RPMI7951 (cell line): ENCODE measurements around the gene IDH3A. TPM values are rescaled to one million over a fixed set of nuclear protein-coding genes. Genes with fewer than 3 reads are reported as not detected.
"Not testable (repeated sequence)": the region's sequence is repeated elsewhere in the genome, so short reads cannot be mapped to it uniquely, and the experiment has no call there.

Experiments used
- DNase-seq: peaks from one replicate; pipeline ENCODE4 v3.0.0-alpha.2; 2012; ENCODE audit warnings: low read depth
- total RNA-seq: library from RNA; depleted of rRNA; stranded (reverse); fragments of >200 nt; shearing (Covaris generic); gene quantifications from 2 replicates; pipeline ENCODE4 v1.2.3, GENCODE V29; 2014

Gene IDH3A
- total RNA-seq, 1 experiment from 2014 or later, result 54.9 TPM

DNA sequence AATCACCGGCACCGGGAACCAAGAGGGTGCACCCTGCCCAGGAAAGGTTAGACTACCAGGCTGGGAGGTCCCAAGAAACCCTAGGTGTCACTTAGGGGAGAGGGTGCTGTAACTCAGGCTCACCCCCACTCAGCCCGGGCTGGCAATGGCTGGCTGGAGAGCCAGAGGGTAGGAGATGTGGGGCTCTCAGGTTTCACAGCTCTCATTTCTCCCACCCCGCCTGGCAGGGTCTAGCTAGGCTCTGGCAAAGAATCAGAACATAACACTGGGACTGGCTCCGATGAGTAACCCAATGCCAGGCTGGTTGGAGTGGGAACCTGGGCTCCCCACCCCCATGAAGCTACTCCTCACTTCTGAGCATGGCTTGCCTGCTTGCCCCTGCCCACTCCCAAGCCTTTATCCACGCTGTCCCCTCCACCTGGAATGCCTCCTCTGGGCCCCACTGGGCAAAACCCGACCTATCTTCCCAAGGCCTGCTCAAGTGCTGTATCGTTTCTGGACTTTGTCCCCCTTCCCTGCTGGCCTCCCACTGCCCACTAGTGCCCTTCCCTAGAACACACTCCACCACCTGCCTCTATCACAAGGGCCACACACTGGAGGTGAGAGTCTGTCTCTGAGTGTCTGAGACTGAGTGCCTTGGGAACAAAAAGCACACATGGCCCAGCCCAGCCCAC is 19.9 kb upstream of the IDH3A start:
- DNase-seq, result no peak

DNA sequence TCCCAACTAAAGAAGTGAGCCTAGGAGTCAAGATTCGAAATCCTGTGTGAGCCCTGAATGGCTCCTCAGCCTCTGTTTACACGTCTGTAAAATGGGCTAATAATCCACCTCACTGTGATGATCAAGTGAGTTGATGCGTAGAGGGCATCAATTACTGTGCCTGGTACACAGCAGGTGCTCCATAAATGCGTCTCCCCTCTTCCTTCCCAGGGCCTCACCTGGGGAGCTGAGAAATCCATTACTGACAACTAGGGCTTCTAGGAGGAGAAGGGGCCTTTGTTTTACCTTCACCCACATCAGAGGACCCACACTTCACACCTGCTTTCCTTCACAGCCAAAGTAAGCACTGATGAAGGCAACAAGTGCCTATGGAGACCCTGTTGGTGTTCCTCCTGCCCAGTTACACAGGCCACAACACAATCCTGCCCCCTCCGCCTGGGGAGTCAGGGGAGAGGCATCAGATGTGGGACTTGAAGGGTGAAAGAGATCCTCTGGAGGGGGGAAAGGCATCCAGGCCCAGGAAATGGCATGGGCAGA is 19.3 kb upstream of the IDH3A start:
- no peak for DNase-seq

DNA sequence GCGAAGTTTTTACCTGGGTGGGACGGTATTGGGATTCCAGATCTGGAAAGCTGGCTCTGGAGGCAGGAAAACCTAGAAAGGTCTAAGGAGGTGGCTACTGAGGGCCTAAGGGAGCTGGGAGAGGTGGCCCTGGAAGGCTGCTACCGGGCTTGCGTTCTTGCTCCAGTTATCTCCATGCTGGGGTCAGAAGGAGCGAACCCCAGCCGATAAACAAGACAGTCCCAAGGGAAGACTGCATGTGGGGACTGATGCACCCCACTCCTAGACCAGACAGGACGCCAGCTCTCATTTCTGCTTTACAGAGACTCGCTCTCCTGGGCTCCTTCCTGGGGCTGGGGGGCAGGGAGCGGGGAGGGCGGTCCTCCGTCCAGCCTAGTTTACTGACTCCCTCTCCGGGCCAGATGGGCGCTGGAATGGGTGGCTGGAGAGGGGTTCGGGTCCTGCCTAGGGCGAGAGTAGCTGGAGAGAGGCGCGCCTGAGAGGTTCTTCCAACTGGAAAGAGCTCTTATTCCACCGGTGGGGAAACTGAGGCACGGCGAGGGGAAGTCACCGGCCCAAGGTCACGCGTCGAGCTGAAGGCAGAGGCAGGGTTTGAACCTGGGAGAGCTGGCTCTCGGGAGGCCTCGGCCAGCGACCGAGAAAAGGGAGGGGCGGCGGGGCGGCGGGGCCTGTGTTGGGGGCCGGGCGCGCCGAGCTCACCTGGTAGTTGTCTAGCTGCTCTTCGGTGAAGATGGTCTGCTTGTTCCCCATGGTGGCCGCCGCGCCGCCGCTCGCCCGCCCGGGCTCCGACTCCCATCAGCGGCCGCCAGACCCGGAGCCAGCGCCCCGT is 18.5 kb upstream of the IDH3A start:
- no peak for DNase-seq

DNA sequence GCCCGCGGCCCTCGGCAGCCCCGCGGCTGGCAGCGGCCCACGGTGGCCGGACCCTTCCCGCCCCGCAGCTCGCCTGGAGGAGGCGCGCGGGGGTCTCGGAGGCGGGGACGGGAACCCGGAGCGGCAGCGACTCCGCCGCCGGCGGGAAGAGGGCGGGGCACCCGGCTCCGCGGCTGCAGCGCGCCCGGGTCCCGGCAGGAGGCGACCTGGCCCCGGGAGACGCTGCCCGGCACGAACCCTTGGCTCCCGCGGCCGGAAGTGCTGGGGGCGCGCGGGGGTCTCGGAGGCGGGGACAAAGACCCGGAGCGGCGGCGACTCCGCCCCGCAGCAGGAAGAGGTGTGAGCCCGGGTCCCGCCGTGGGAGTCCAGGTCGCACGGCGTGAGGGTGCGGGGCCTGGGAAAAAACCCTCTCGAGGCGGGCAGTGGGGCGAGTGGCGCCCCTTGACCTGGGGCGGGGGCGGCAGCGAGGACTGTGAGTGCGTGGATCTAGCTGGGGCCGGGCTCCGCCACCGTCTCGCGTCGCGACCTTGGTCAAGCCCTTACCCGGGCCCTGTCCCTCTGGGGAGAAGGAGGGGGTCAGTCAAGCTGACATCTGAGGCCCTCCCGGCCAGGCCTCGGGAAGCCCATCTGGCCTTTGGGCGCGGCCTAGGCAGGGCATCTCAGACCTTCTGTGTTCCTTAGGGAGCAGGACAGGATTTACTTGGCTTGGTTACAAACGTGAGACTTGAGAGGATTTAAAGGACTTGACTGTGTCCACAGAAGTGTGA is 17.7 kb upstream of the IDH3A start, which contains the start of gene CIB2:
TSS of gene CIB2 (minus strand) at position 151 of the 767 bp plus-strand sequence. CDS start 230 bp downstream, outside the sequence.
- DNase-seq, result peak; percentile 63

DNA sequence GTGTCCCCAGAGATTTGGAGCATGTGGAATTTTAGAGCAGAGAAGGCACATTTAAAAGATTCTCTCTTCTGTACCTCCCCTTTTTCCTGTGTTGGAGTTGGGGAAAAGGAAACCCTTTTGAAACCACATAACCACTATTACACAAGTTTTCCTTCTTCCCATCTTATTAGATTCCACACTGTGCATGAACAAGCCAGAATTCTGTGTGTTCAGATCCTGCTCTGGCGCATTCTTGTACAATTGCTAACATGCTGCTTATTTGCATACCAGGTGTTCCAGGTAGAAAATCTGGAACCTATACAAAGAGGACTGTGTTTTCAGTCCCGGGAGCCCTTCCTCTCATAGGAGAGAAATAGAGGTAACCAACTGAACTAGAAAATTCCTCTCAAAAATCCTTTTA is 15.4 kb upstream of the IDH3A start:
- no peak for DNase-seq

DNA sequence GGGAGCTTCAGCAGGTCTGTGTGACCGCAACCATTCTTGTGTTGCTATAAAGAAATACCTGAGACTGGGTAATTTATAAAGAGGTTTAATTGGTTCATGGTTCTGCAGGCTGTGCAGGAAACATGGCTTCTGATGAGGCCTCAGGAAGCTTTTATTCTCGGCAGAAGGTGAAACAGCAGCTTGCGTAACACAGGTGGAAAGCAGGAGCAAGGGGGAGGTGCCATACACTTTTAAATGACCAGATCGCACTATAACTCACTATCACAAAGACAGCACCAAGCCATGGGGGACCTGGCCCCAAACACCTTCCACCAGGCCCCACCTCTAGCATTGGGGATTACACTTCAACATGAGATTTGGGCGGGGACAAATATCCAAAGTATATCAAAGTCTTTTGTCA is 9.6 kb upstream of the IDH3A start:
- DNase-seq, result no peak

DNA sequence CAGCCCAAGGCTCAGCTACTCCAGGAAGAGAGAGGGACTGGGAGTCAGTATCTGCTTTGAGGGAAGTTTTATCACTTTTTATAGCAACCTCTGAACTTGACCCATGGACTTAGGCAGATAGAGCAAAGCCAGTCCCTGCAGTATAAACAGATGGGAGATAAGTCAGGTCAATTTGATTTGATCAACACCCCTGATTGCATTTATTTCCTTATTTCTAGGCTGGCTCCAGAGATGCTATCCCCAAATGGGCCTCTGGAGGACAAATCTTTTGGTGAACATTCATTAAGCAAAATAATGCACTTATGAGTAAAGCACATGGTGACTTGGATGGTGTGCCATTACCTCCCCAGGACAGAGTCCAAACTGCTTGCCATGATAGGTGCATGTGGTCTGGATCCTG is 8.9 kb upstream of the IDH3A start:
- no peak for DNase-seq

DNA sequence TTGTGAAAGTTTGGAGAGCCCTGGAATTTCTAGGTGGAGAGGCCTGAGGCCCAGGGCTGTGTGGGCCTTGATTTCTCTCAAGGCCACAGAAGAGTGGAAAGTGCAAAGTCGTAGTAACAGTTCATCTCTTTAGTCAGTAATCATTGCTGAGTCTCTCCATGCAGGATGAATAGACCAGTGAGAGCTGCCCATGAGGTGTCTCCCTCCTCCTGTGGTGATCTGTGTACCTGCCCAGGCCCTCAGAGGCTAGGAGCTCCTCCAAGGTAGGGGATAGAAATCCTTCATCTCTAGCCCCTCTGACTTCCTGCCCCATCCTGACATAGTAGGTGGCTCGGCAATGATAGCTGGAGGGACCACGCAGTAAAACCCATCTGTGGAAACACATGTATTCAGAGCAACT is 6.8 kb upstream of the IDH3A start:
- no peak for DNase-seq

DNA sequence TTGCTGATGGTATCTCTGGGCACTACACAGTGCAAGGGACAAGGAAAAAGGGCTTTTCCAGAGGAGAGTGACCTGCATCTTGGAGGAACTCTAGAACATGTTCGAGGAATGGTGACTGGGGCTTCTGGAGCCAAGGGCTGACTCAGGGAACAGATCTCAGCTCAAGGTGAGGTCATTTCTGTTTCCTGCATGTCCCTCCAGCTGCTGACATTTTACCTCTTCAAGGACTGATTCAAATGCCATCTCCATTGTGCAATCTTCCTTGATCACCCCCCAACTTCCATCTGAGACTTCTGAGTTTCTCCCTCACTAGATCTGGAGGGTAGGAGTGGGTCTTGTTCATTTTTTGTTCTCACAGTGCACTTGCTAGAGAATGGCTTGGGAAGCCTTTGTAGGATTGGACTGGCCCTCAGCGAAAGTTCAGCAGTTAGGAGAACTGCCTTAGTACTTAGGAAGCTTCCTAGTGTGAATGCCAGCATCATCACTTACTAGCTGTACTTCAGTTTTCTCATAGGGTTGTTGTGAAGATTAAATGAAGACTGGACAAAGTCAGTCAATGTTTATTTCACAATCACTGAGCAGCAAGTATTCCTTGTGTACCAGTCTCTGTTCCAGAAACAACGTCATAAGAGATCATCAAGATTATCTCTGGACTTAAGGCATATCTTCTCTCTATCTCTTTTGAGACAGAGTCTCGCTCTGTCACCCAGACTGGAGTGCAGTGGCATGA is 2.6 kb upstream of the IDH3A start:
- no peak for DNase-seq

DNA sequence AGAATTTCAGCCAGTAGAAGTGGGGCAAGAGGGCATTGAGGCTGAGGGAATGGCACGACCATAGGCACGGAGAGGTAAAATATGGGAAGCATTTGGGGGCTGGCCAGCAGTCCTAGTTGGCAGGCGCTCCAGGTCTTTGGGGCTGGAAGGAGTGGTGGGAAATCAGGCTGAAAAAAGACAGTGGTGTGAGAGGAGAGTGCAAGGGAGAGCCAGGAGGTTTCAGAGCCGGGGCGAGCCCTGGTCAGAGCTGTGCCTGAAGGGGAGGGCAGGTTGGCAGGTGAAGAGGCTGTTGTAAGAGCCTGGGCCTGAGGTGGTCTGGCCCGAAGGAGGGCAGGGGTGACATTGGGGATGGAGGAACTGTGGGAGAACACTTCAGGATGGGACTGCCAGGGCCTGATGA is 1.6 kb upstream of the IDH3A start:
- DNase-seq, result no peak

DNA sequence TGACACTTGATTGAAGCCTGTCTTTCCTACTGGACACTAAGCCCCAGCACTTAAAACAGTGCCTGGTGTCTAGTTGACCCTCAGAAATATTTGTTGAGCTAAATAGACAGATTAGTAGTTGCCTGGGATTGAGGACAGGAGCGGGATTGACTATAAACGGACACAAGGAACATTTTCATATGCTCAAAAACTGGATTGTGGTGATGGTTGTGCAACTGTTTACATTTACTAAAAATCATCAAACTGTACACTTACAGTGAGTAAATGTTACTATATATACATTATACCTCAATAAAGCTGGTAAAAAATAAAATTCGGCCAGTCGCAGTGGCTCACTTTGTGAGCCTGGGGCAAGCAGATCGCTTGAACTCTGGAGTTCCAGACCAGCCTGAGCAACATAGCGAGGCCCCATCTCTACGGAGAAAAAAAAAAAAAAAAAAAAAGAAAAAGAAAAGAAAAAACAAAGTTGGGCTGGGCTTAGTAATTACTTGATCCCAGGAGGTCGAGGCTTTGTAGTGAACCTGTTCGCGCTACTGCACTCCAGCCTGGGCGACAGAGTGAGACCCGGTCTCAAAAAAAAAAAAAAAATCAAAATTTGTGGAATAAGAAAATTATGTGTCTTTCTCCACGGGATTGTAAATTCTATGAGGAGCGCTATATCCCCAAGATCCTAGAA is 632 bp upstream of the IDH3A start:
- DNase-seq, result no peak

DNA sequence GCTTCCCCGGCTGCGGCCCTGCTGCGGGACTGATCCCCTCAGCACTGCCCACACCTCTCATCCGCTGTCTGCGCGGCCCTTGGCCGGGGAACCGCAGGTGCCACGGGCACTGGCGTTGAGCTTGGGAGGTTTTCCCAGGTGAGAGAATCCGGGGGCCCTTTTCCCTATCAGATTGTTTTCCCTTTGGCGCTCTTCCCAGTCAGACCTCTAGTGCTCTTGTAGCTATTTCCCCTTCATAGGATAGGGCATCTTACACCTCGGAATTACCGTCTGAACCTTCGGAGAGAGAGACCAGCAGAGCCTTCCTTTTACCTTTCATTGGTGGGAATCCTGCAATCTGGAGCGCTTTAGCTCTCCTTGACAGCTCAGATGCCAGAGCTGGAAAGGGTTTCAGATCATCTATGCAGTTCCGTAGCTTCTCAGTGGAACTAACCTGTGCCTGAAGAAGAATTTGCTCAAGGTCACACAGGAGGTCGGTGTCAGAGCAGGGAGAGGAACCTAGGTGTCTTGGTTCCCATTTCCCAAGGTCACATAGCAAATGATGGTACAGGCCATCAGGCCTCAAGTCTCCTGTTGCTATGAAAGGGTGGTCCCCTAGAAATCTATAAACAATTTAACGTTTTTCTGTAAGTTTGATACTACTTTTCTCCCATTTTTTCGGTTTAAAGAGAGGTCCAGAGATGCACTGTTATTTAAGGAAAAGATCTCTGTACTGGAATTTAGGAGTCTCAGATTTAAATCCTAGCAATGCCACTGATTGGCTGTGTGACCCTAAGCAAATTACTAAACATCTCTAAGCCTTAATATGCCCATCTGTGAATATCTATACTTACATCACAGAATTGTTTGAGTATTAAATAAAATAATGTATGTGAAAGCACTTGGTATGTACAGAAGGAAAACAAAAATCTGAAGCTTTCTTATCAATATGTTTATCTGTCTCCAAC is 916 bp downstream of the IDH3A start:
- no peak for DNase-seq

DNA sequence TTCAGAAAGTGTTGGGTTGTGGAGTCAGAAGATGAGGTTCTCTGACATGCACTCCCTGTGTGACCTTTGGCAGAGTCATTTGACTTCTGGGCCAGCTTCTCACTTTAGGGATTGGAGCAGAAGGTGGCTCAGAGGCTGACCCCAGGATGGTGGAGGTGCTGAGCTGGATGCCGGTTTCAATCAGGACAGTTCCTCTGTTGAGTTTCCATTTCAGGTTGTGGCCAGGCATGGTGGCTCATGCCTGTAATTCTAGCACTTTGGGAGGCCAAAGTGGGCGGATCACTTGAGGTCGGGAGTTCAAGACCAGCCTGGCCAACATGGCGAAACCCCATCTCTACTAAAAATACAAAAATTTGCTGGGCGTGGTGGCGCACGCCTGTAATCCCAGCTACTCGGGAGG is 1.9 kb downstream of the IDH3A start:
- not testable (repeated sequence) for DNase-seq

DNA sequence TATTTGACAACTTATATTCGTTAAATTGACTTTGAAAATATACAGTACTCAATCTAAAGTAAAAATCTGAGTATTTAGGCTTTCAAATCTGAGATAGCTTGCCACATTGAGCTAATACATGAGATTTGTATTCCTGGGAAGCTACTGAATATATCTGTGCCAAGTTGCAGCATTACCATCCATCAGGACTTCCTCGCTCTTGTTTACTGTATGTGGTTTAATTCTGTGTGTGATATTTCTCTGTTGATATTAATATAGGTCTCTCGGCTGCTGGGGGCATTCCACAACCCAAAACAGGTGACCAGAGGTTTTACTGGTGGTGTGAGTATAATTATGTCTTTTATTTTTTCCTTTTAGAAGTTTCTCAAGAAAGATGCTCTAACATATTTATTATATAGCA is 5.8 kb downstream of the IDH3A start:
- no peak for DNase-seq

DNA sequence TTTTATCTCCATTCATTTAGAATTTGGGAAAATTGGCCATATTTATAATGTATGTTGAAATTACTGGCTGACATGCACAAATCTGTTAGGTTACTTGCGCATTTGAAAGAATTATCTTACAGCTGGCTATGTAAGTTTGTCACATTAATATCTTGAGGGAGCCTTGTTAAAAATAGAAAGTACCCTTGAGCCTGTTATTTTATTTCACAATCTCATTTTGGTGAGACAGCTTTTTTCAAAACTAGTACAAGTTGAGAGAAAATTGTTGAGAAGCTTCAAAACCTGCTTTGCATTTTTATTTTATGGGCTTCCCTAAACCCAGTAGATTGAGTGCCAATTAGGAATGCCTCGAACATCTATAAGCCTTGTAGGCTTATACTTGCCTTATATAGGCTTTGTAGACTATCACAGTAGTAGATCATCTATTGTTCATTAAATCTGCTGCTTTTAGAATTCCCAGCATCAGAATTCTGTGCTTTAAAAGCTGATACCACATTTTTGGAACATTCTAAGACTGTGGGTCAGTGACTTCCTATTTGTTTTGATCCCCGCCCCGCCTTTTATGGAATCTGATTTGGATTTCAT is 6.3 kb downstream of the IDH3A start:
- no peak for DNase-seq

DNA sequence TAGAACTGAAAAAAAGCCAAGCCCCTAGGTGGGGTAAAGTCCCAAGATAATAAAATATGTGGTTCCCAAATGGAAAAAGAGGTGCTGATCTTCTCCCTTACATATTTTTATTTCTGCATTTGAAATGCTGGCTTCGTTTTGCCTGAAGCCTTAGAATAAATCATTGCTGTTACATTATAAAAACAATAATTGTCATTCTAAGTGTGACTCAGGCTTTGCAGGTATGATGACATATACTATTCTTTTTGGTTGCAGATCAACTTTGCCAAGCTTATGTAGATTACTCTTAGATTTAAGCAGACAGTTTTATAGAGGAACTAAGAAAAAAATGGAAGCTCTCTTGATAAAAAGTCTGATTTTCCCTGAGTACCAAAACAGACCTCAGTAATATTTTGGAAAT is 7.5 kb downstream of the IDH3A start:
- DNase-seq, result no peak

DNA sequence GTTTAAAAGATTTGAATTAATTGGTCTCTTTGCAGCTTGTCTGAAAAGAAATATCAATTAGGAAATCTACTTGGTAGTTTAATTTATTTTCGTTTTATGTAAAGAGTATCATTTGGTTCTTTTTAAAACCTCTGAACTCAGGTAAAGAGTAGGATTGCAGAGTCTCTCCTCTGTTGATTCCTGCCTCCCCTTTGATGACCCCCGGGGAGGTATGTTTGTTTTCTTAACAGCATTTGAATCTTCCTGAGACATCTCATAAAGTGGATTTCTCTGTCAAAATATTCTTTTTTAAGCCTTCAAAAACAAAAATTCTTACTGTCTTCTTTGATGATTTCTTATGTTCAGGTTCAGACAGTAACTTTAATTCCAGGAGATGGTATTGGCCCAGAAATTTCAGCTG is 8.0 kb downstream of the IDH3A start:
- no peak for DNase-seq

DNA sequence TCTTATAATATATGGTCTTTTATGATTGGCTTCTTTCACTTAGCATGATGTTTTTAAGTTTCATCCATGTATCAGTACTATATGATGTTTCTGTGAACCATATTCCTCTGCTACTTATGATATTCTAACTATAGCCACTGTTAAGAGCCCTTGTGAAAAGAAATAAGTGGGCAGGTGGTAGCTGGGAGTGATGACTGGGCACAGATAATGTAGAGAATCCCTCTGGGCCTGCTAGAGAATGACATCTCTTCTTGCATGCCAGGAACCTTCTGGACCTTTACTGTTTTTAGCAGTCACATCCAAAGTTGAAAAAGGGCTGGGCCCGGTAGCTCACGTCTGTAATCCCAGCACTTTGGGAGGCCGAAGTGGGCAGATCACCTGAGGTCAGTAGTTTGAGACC is 10.2 kb downstream of the IDH3A start:
- DNase-seq, result no peak

DNA sequence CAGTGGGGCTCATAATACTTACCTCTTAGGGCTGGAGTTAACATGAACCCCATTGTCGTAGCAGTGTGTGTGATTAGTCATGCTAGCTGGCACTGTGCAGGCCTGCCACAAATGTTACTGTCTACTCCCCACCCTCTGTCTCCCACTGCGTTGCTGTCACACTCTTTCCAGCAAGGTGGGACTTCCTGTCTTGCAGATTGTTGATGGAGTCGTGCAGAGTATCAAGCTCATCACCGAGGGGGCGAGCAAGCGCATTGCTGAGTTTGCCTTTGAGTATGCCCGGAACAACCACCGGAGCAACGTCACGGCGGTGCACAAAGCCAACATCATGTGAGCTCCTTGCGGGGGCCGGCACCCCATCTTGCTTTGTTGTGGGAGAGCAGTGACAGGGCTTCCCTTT is 12.9 kb downstream of the IDH3A start:
- no peak for DNase-seq

DNA sequence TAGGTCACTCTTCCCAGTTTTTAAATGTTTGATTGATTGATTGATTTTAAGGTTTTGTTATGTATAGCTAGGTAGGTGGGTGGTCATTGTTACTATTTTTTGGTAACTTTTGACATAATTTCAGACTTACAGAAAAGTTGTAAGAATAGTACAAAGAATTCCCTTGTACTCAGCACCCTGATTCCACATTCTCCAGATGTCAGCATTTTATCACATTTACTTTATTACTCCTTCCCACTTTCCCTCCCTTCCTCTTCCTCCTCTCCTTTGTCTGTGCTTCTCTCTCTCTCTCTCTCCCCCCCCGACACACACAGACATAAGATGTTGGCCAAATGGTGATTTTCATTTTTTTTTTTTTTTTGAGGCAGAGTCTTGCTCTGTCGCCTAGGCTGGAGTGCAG is 14.8 kb downstream of the IDH3A start:
- no peak for DNase-seq
